BLaER1 treated with 17β-estradiol and CSF1 and Interleukin-3, amounts not matched to agents 10 nM and 100 nM (cell line): ENCODE results near the gene NXN.
A peak's percentile ranks its signal among the peaks of the same experiment; 100 is the strongest.
"Not testable (repeated sequence)": the region's sequence is repeated elsewhere in the genome, so short reads cannot be mapped to it uniquely, and the experiment has no call there.

Source experiments
- H3K27ac ChIP-seq, 11 experiments: shearing (Covaris generic); formaldehyde crosslinking; 2 replicates each; pipeline ENCODE4 v1.8.1; 2022
- H3K27me3 ChIP-seq, 11 experiments: shearing (Covaris generic); formaldehyde crosslinking; 2 replicates each; pipeline ENCODE4 v1.8.1; 2022
- H3K36me3 ChIP-seq, 11 experiments: shearing (Covaris generic); formaldehyde crosslinking; 2 replicates each; pipeline ENCODE4 v1.8.1; 2022
- H3K4me1 ChIP-seq, 10 experiments: shearing (Covaris generic); formaldehyde crosslinking; 2 replicates each; pipeline ENCODE4 v1.8.1; 2022
- H3K4me2 ChIP-seq, 11 experiments: shearing (Covaris generic); formaldehyde crosslinking; 2 replicates each; pipeline ENCODE4 v1.8.1; 2022
- H3K4me3 ChIP-seq, 10 experiments: shearing (Covaris generic); formaldehyde crosslinking; 2 replicates each; pipeline ENCODE4 v1.8.1; 2022
- H3K9ac ChIP-seq, 11 experiments: shearing (Covaris generic); formaldehyde crosslinking; 2 replicates each; pipeline ENCODE4 v1.8.1; 2022
- H3K9me3 ChIP-seq, 11 experiments: shearing (Covaris generic); formaldehyde crosslinking; replicated peaks in 1 of 11; 2 replicates each; pipeline ENCODE4 v1.8.1; 2022
- H4K20me1 ChIP-seq, 11 experiments: shearing (Covaris generic); formaldehyde crosslinking; 2 replicates each; pipeline ENCODE4 v1.8.1; 2022
- Cebpa-rat ChIP-seq, 11 experiments: shearing (Covaris generic); IDR thresholded peaks; 2 replicates each; pipeline ENCODE4 v1.8.1; 2022

NXN gene

GRCh38 chr17:848402-848801 is 131.2 kb downstream of the NXN start:
- peak overlapping the region; percentile 93 to 99 (median 97) for H3K4me2 ChIP-seq

GRCh38 chr17:846901-847843 is 132.4 kb downstream of the NXN start:
- Histone ChIP-seq H3K4me3 (peak overlapping the region; percentile 44 to 79 (median 68)), H4K20me1 (peaks cover 0 to 11% (median 0%) of the 10 kb centered on the region in 11 experiments; a peak in 3 of 22 replicates), H3K4me2 (peak overlapping the region; percentile 93 to 99 (median 97)), H3K36me3 (peaks cover 0 to 47% (median 23%) of the 10 kb centered on the region in 11 experiments; a peak in 16 of 22 replicates), H3K27ac (peak overlapping the region in 9 of 11 experiments; percentile 49 to 92 (median 87); a peak in 19 of 22 replicates), H3K9ac (peak overlapping the region; percentile 36 to 91 (median 82); a peak in 21 of 22 replicates), H3K9me3 (peaks cover 0 to 21% (median 10%) of the 10 kb centered on the region in 11 experiments; a peak in 16 of 22 replicates), H3K4me1 (peaks cover 51 to 86% (median 68%) of the 10 kb centered on the region in 10 experiments), H3K27me3 (peaks cover 0 to 26% (median 0%) of the 10 kb centered on the region in 11 experiments; a peak in 3 of 22 replicates)
- no peak for TF ChIP-seq Cebpa-rat (IDR thresholded peaks at IDR 0.05)

More at GRCh38 chr17:848402-848801, 131.2 kb downstream of the NXN start:
- Histone ChIP-seq H3K27ac (peak overlapping the region in 9 of 11 experiments; percentile 49 to 92 (median 87); a peak in 18 of 22 replicates), H3K4me3 (peak overlapping the region; percentile 44 to 79 (median 68); a peak in 19 of 20 replicates), H4K20me1 (peaks cover 0 to 11% (median 0%) of the 10 kb centered on the region in 11 experiments; a peak in 3 of 22 replicates), H3K9me3 (peaks cover 0 to 9% (median 1%) of the 10 kb centered on the region in 11 experiments; a peak in 4 of 22 replicates), H3K36me3 (peaks cover 0 to 38% (median 13%) of the 10 kb centered on the region in 11 experiments; a peak in 12 of 22 replicates), H3K9ac (peak overlapping the region in 10 of 11 experiments; percentile 36 to 91 (median 82); a peak in 19 of 22 replicates), H3K27me3 (peaks cover 0 to 26% (median 0%) of the 10 kb centered on the region in 11 experiments; a peak in 3 of 22 replicates), H3K4me1 (peaks cover 60 to 94% (median 78%) of the 10 kb centered on the region in 10 experiments)
- no peak for TF ChIP-seq Cebpa-rat (IDR thresholded peaks at IDR 0.05)

GRCh38 chr17:841313-841712 is 138.3 kb downstream of the NXN start:
- Histone ChIP-seq H3K9me3 (peaks cover 0 to 52% (median 24%) of the 10 kb centered on the region in 11 experiments; a peak in 18 of 22 replicates), H3K27ac (peak overlapping the region in 8 of 11 experiments; percentile 51 to 66 (median 62); a peak in 14 of 22 replicates), H3K9ac (peak overlapping the region in 4 of 11 experiments; percentile 11 to 53 (median 41); a peak in 2 of 22 replicates), H3K36me3 (peaks cover 0 to 88% (median 51%) of the 10 kb centered on the region in 11 experiments; a peak in 17 of 22 replicates), H3K4me3 (no peak overlapping the region), H3K27me3 (no peaks in the 10 kb centered on the region), H4K20me1 (peaks cover 0 to 10% (median 0%) of the 10 kb centered on the region in 11 experiments; a peak in 5 of 22 replicates), H3K4me2 (peak overlapping the region in 10 of 11 experiments; percentile 33 to 76 (median 58); a peak in 17 of 22 replicates), H3K4me1 (peaks cover 16 to 86% (median 73%) of the 10 kb centered on the region in 10 experiments)
- TF ChIP-seq Cebpa-rat (IDR thresholded peaks at IDR 0.05), result no peak

GRCh38 chr17:838486-838885 is 141.1 kb downstream of the NXN start:
- Histone ChIP-seq H3K27ac (peak overlapping the region in 5 of 11 experiments; percentile 11 to 47 (median 29); a peak in 6 of 22 replicates), H4K20me1 (peaks cover 0 to 11% (median 0%) of the 10 kb centered on the region in 11 experiments; a peak in 5 of 22 replicates)
- no peak for TF ChIP-seq Cebpa-rat (IDR thresholded peaks at IDR 0.05)

GRCh38 chr17:836151-836550 is 143.4 kb downstream of the NXN start:
- TF ChIP-seq Cebpa-rat (IDR thresholded peaks at IDR 0.05), result no peak
- Histone ChIP-seq H4K20me1 (peaks cover 0 to 11% (median 0%) of the 10 kb centered on the region in 11 experiments; a peak in 5 of 22 replicates), H3K27ac (peak overlapping the region in 1 of 11 experiments; percentile 11; a peak in 1 of 22 replicates), H3K9ac (no peak overlapping the region), H3K4me1 (peaks cover 14 to 51% (median 45%) of the 10 kb centered on the region in 10 experiments), H3K4me2 (no peak overlapping the region; a peak in 1 of 22 replicates), H3K36me3 (peaks cover 0 to 91% (median 56%) of the 10 kb centered on the region in 11 experiments; a peak in 18 of 22 replicates), H3K4me3 (no peak overlapping the region), H3K27me3 (no peaks in the 10 kb centered on the region), H3K9me3 (peaks cover 27 to 71% (median 49%) of the 10 kb centered on the region in 11 experiments)

More at GRCh38 chr17:838486-838885, 141.1 kb downstream of the NXN start:
- peaks cover 0 to 91% (median 64%) of the 10 kb centered on the region in 11 experiments; a peak in 18 of 22 replicates for H3K36me3 ChIP-seq
- no peak overlapping the region for H3K4me3 ChIP-seq
- H3K9ac ChIP-seq, result peak overlapping the region in 1 of 11 experiments; percentile 3; a peak in 2 of 22 replicates
- peaks cover 14 to 60% (median 52%) of the 10 kb centered on the region in 10 experiments for H3K4me1 ChIP-seq
- H3K4me2 ChIP-seq, result peak overlapping the region in 7 of 11 experiments; percentile 10 to 57 (median 48); a peak in 10 of 22 replicates
- H3K27me3 ChIP-seq, result no peaks in the 10 kb centered on the region
- peaks cover 6 to 71% (median 44%) of the 10 kb centered on the region in 11 experiments; a peak in 20 of 22 replicates for H3K9me3 ChIP-seq

- peaks cover 10 to 50% (median 41%) of the 10 kb centered on the region in 10 experiments for H3K4me1 ChIP-seq
- H3K36me3 ChIP-seq, result peaks cover 0 to 91% (median 55%) of the 10 kb centered on the region in 11 experiments; a peak in 18 of 22 replicates
- not testable (repeated sequence) for H3K9ac ChIP-seq, H3K4me2 ChIP-seq, H3K27me3 ChIP-seq, H3K27ac ChIP-seq, H3K4me3 ChIP-seq
- peaks cover 0 to 11% (median 0%) of the 10 kb centered on the region in 11 experiments; a peak in 5 of 22 replicates for H4K20me1 ChIP-seq
- H3K9me3 ChIP-seq, result peaks cover 27 to 71% (median 47%) of the 10 kb centered on the region in 11 experiments
Observed at GRCh38 chr17:835721-836120, 143.9 kb downstream of the NXN start.

- Histone ChIP-seq H3K9ac (no peak overlapping the region), H3K27ac (no peak overlapping the region), H4K20me1 (peaks cover 0 to 11% (median 0%) of the 10 kb centered on the region in 11 experiments; a peak in 5 of 22 replicates), H3K4me3 (no peak overlapping the region), H3K27me3 (no peaks in the 10 kb centered on the region), H3K4me2 (no peak overlapping the region), H3K9me3 (peaks cover 27 to 73% (median 47%) of the 10 kb centered on the region in 11 experiments), H3K36me3 (peaks cover 0 to 93% (median 55%) of the 10 kb centered on the region in 11 experiments; a peak in 18 of 22 replicates), H3K4me1 (peaks cover 9 to 50% (median 41%) of the 10 kb centered on the region in 10 experiments)
- TF ChIP-seq Cebpa-rat (IDR thresholded peaks at IDR 0.05), result no peak
Observed at GRCh38 chr17:835263-835662, 144.3 kb downstream of the NXN start.

GRCh38 chr17:834136-834535 is 145.4 kb downstream of the NXN start:
- TF ChIP-seq Cebpa-rat (IDR thresholded peaks at IDR 0.05), result no peak
- no peak overlapping the region for H3K9ac ChIP-seq
- H3K4me1 ChIP-seq, result peaks cover 8 to 45% (median 37%) of the 10 kb centered on the region in 10 experiments
- peaks cover 0 to 94% (median 55%) of the 10 kb centered on the region in 11 experiments; a peak in 18 of 22 replicates for H3K36me3 ChIP-seq
- no peak overlapping the region for H3K27ac ChIP-seq
- no peaks in the 10 kb centered on the region for H3K27me3 ChIP-seq
- H3K4me3 ChIP-seq, result no peak overlapping the region
- no peak overlapping the region for H3K4me2 ChIP-seq
- peaks cover 27 to 80% (median 50%) of the 10 kb centered on the region in 11 experiments for H3K9me3 ChIP-seq
- peaks cover 0 to 11% (median 0%) of the 10 kb centered on the region in 11 experiments; a peak in 5 of 22 replicates for H4K20me1 ChIP-seq
